Psoas muscle (tissue), 8 donors: Measurements from ENCODE around the gene BPIFB1. TPM values are rescaled to one million over a fixed set of nuclear protein-coding genes. Genes with fewer than 3 reads are reported as not detected.

ENCODE experiments used
- ATAC-seq, 4 donors: fragments of 200-7000 bp; cut with Tn5 transposase; one replicate each; pipeline ENCODE4 v1.9.1; 2020; ENCODE audit warnings: moderate library complexity in 3 of 4, mild to moderate bottlenecking in 2 of 4
- DNase-seq, 2 donors: peaks; one replicate each; pipeline ENCODE4 v3.0.0-alpha.2; 2020
- H3K27ac ChIP-seq: fragments of 200-600 bp; one replicate; pipeline ENCODE4 v1.8.0; 2022
- H3K27me3 ChIP-seq, 3 donors: fragments of 200-600 bp in 1 of 3; one replicate each; pipeline versions ENCODE4 v1.6.1 to v1.8.0; 2013 to 2022; ENCODE audit warnings: low read length in 2 of 3, mild to moderate bottlenecking in 2 of 3, moderate library complexity in 1 of 3; ENCODE audit not compliant: insufficient read depth in 3 of 3
- H3K36me3 ChIP-seq, 2 donors: fragments of 200-600 bp in 1 of 2; one replicate each; pipeline versions ENCODE4 v1.6.1 to v1.8.0; 2013 to 2022; ENCODE audit warnings: low read depth in 1 of 2, mild to moderate bottlenecking in 1 of 2, moderate library complexity in 1 of 2; ENCODE audit not compliant: insufficient read depth in 1 of 2
- H3K4me1 ChIP-seq: fragments of 200-600 bp; one replicate; pipeline ENCODE4 v1.8.0; 2022
- H3K4me3 ChIP-seq: fragments of 200-600 bp; one replicate; pipeline ENCODE4 v1.8.0; 2022; ENCODE audit warnings: mild to moderate bottlenecking
- H3K9me3 ChIP-seq: fragments of 200-600 bp; one replicate; pipeline ENCODE4 v1.8.0; 2022
- CTCF ChIP-seq: fragments of 200-600 bp; IDR thresholded peaks from one replicate; pipeline ENCODE4 v1.8.0; 2022; ENCODE audit warnings: antibody characterized with exemption
- WGBS, 3 donors: extraction: QIAGEN DNeasy Blood & Tissue Kit; methylation state at CpG; one replicate each; pipeline versions ENCODE4 v1.1.6 to v1.1.7; 2013; 5-methylcytosine and 5-hydroxymethylcytosine counted together
- intact Hi-C, 2 donors: fragments of 100-400 bp; cut with DNase I; formaldehyde crosslinking; loops; one replicate each; pipeline versions ENCODE4 v1.11.0 to v1.14.2; 2022
- polyA plus RNA-seq, 3 donors: library from polyadenylated mRNA; stranded (reverse); fragments of 200-250 nt; gene quantifications; one replicate each; pipeline ENCODE4 v1.2.3, GENCODE V29; 2013
- total RNA-seq, 4 donors: library from RNA; stranded (reverse); fragmentation: NEBNext Ultra II Directional in 2 of 4; extraction: Animal tissue kit (Norgen Biotek cat#: 25700) in 2 of 4; gene quantifications; one replicate each; pipeline versions ENCODE4 v1.2.1 to v1.2.4, GENCODE V29; 2021 to 2023
- donor health status: healthy with polysubstance abuse.
- donor health status: DM: no; HTN: no; CAD: no; lungs with moderate emphysema.
- donor health status: Bipolar disorder and iron deficiency.
- donor health status: healthy.
- donor health status: DM: yes; HTN: yes; CAD: no.
- donor health status: DM: no; HTN: no; CAD: no.
- donor health status: DM: no; HTN: no; CAD: no.
- donor health status: DM: yes; HTN: yes; CAD: no.

Gene BPIFB1
- total and polyA plus RNA-seq, 7 donors = 0.04 TPM; not detected in 6

GRCh38 chr20:33284937-33285336 lies 1.9 kb downstream of the BPIFB1 start:
- no peaks in the 10 kb centered on the region for H3K36me3 ChIP-seq
- 34 to 51% (median 50%) methylated on average over 2 of the region's 2 CpGs for WGBS, 3 donors
- no peak overlapping the region for H3K27ac ChIP-seq
- no peak for TF ChIP-seq CTCF
- H3K4me1 ChIP-seq = no peaks in the 10 kb centered on the region
- H3K27me3 ChIP-seq = peaks cover 0 to 55% (median 9%) of the 10 kb centered on the region in 3 donors
- DNase-seq = no peak
- intact Hi-C loops = no loop called here
- no peak for ATAC-seq
- H3K4me3 ChIP-seq = no peak overlapping the region
- no peaks in the 10 kb centered on the region for H3K9me3 ChIP-seq

- H3K9me3 ChIP-seq = no peaks in the 10 kb centered on the region
- no peaks in the 10 kb centered on the region for H3K4me1 ChIP-seq
- H3K4me3 ChIP-seq = no peak overlapping the region
- intact Hi-C loops = no loop called here
- WGBS, 3 donors = 58 to 62% (median 60%) methylated on average over 10 of the region's 10 CpGs
- no peak for ATAC-seq
- no peaks in the 10 kb centered on the region for H3K36me3 ChIP-seq
- DNase-seq = no peak
- peaks cover 0 to 47% (median 8%) of the 10 kb centered on the region in 3 donors for H3K27me3 ChIP-seq
- H3K27ac ChIP-seq = no peak overlapping the region
- no peak for TF ChIP-seq CTCF
These were observed 3.0 kb downstream of the BPIFB1 start for GRCh38 chr20:33285861-33286495.

GRCh38 chr20:33287884-33288283 lies 4.9 kb downstream of the BPIFB1 start:
- no peak overlapping the region for H3K4me3 ChIP-seq
- H3K27me3 ChIP-seq = peaks cover 0 to 44% (median 8%) of the 10 kb centered on the region in 3 donors
- H3K4me1 ChIP-seq = no peaks in the 10 kb centered on the region
- DNase-seq = no peak
- H3K36me3 ChIP-seq = no peaks in the 10 kb centered on the region
- intact Hi-C loops = no loop called here
- no peak for ATAC-seq
- TF ChIP-seq CTCF = no peak
- H3K27ac ChIP-seq = no peak overlapping the region
- no peaks in the 10 kb centered on the region for H3K9me3 ChIP-seq

GRCh38 chr20:33290852-33291251 lies 7.8 kb downstream of the BPIFB1 start:
- intact Hi-C loops = loop anchor here (10.0 kb wide), 3 partner anchors 196 to 616 kb away; partner anchors contain the start of gene C20orf203 (in 1 of the 2)
- WGBS, 3 donors = 88 to 97% (median 91%) methylated on average over 13 of the region's 13 CpGs
- no peak for DNase-seq
- Histone ChIP-seq H3K4me1 (no peaks in the 10 kb centered on the region), H3K27me3 (peaks cover 0 to 23% (median 3%) of the 10 kb centered on the region in 3 donors), H3K27ac (no peak overlapping the region), H3K36me3 (no peaks in the 10 kb centered on the region), H3K9me3 (no peaks in the 10 kb centered on the region), H3K4me3 (no peak overlapping the region)
- ATAC-seq = no peak
- TF ChIP-seq CTCF = no peak

- no peaks in the 10 kb centered on the region for H3K4me1 ChIP-seq
- H3K27me3 ChIP-seq = peaks cover 0 to 23% (median 3%) of the 10 kb centered on the region in 3 donors
- 67 to 81% (median 80%) methylated on average over 8 of the region's 8 CpGs for WGBS, 3 donors
- ATAC-seq (no peak), DNase-seq (no peak)
- TF ChIP-seq CTCF = no peak
- no peak overlapping the region for H3K4me3 ChIP-seq
- intact Hi-C loops = loop anchor here (10.0 kb wide), 3 partner anchors 197 to 617 kb away; partner anchors contain the start of gene C20orf203 (in 1 of the 2)
- no peaks in the 10 kb centered on the region for H3K36me3 ChIP-seq
- no peaks in the 10 kb centered on the region for H3K9me3 ChIP-seq
- no peak overlapping the region for H3K27ac ChIP-seq
These were observed 8.4 kb downstream of the BPIFB1 start for GRCh38 chr20:33291416-33291815.
